ENCODE data around the gene LSM3.

The LSM3 gene

GRCh38 chr3:14236902-14237301, 58.3 kb downstream of the LSM3 start:
- no peak for TF ChIP-seq CTCF (IDR thresholded peaks at IDR 0.05; ENCODE audit: low read depth, low read length, missing control alignments)
- Histone ChIP-seq H3K36me3 (replicated peaks) (no peaks in the 10 kb centered on the region), H3K27ac (no peak overlapping the region), H3K4me3 (ENCODE audit: low read depth, low read length) (no peak overlapping the region), H3K27me3 (replicated peaks) (no peaks in the 10 kb centered on the region)
- in situ Hi-C loops (cut with HindIII; ENCODE audit: low pct_ligation_motif_present, low sequenced_read_pairs) = no loop called here
- DNase-seq = no peak

DNA sequence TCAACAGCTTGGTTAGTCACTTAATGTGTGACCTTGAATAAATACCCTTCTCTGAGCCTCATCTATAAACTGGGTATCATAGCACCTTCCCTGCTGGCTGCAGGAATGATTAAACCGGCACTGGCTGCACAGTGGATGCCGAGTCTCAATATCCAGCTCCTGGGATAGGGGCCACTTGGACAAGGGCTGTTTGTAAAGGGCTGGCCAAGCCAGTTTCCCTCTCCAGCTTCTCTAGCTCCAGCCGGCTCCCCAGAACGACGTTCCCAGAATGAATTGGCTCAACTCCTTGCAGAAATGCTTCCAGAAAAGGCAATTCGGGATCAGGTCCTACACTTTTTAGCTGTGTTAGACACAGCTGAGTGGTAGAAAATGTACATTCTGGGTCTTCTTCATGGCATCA, 58.8 kb downstream of the LSM3 start:
- no peak for DNase-seq
- H3K4me3 ChIP-seq (ENCODE audit: low read depth, low read length) = no peak overlapping the region
- TF ChIP-seq CTCF (IDR thresholded peaks at IDR 0.05; ENCODE audit: low read depth, low read length, missing control alignments) = no peak
- no peaks in the 10 kb centered on the region for H3K36me3 ChIP-seq (replicated peaks)
- H3K27ac ChIP-seq = no peak overlapping the region
- H3K27me3 ChIP-seq (replicated peaks) = no peaks in the 10 kb centered on the region
- in situ Hi-C loops (cut with HindIII; ENCODE audit: low pct_ligation_motif_present, low sequenced_read_pairs) = no loop called here

GRCh38 chr3:14238356-14238755, 59.7 kb downstream of the LSM3 start:
- TF ChIP-seq CTCF (IDR thresholded peaks at IDR 0.05; ENCODE audit: low read depth, low read length, missing control alignments) = no peak
- in situ Hi-C loops (cut with HindIII; ENCODE audit: low pct_ligation_motif_present, low sequenced_read_pairs) = no loop called here

GRCh38 chr3:14238930-14239329, 60.3 kb downstream of the LSM3 start:
- no peak overlapping the region for H3K4me3 ChIP-seq (ENCODE audit: low read depth, low read length)
- H3K27ac ChIP-seq = no peak overlapping the region
- H3K27me3 ChIP-seq (replicated peaks) = no peaks in the 10 kb centered on the region
- in situ Hi-C loops (cut with HindIII; ENCODE audit: low pct_ligation_motif_present, low sequenced_read_pairs) = no loop called here
- no peaks in the 10 kb centered on the region for H3K36me3 ChIP-seq (replicated peaks)
- no peak for DNase-seq
- TF ChIP-seq CTCF (IDR thresholded peaks at IDR 0.05; ENCODE audit: low read depth, low read length, missing control alignments) = no peak

More at GRCh38 chr3:14238356-14238755, 59.7 kb downstream of the LSM3 start:
- DNase-seq = no peak
- Histone ChIP-seq H3K27ac (no peak overlapping the region), H3K27me3 (replicated peaks) (no peaks in the 10 kb centered on the region), H3K36me3 (replicated peaks) (no peaks in the 10 kb centered on the region), H3K4me3 (ENCODE audit: low read depth, low read length) (no peak overlapping the region)

DNA sequence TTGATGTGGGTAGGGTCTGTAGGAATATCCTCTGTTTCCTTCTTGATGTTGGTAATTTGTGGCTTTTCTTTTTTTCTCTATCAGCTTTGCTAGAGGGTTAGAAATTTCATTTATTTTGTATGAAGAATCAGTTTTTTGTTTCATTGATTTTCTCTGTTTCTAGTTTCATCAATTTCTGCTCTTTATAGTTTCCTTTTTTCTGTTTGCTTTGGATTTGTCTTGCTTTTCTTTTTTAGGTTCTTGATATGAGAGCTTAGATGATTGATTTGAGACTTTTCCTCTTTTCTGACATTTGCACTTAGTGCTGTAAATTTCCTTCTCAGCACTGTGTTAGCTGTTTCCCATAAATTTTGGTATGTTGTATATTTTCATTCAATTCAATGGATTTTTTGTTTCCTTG, 61.3 kb downstream of the LSM3 start:
- H3K4me3 ChIP-seq (ENCODE audit: low read depth, low read length) = no peak overlapping the region
- no peaks in the 10 kb centered on the region for H3K36me3 ChIP-seq (replicated peaks)
- in situ Hi-C loops (cut with HindIII; ENCODE audit: low pct_ligation_motif_present, low sequenced_read_pairs) = no loop called here
- no peaks in the 10 kb centered on the region for H3K27me3 ChIP-seq (replicated peaks)
- DNase-seq = no peak
- H3K27ac ChIP-seq = no peak overlapping the region
- no peak for TF ChIP-seq CTCF (IDR thresholded peaks at IDR 0.05; ENCODE audit: low read depth, low read length, missing control alignments)

DNA sequence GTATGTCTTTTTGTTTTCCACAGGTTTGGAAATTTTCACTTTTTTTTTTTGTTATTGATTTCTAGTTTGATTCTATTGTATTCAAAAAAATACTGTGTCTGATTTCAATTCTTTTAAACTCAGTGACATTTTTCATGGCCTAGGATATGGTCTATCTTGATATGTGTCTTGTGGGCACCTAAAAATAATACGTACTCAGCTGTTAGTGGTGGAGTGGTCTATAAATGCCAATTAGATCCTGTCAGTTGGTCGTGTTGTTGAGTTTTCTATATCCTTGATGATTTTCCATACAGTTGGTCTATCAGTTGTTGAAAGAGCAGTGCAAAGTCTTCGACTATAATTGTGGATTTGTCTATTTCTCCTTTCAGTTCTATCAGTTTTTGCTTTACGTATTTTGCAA, 61.7 kb downstream of the LSM3 start:
- H3K27ac ChIP-seq = no peak overlapping the region
- H3K4me3 ChIP-seq (ENCODE audit: low read depth, low read length) = no peak overlapping the region
- no peaks in the 10 kb centered on the region for H3K36me3 ChIP-seq (replicated peaks)
- in situ Hi-C loops (cut with HindIII; ENCODE audit: low pct_ligation_motif_present, low sequenced_read_pairs) = no loop called here
- no peaks in the 10 kb centered on the region for H3K27me3 ChIP-seq (replicated peaks)
- DNase-seq = no peak
- no peak for TF ChIP-seq CTCF (IDR thresholded peaks at IDR 0.05; ENCODE audit: low read depth, low read length, missing control alignments)
